ENCODE measurements around the gene ITGB6.

ITGB6 gene

DNA sequence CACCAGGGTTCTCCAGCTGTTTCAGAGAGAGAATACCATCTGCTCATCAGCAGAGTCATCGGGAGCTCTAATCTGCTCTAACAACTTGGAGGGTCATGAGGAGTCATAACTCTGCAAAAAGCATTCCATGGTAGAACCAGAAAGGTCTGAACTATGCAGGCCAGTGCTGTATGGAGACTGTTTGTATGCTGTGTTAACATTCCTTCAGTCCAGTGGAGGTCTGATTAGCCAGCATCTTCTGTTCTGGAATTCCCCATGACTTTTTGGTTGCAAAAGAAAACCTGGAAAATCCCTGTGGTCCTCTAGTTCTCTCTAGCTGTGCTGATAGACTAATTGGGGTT, 9.4 kb upstream of the ITGB6 start:
- H3K4me3 Mint-ChIP-seq: no peak overlapping the region
- no peak overlapping the region for H3K27ac Mint-ChIP-seq
- H3K36me3 Mint-ChIP-seq: no peaks in the 10 kb centered on the region
- DNase-seq: no peak
- peaks cover 7% of the 10 kb centered on the region for H3K4me1 Mint-ChIP-seq
- no peaks in the 10 kb centered on the region for H3K9me3 Mint-ChIP-seq
- peaks cover 8% of the 10 kb centered on the region for H3K27me3 Mint-ChIP-seq
- CTCF ChIA-PET: interaction anchor here (0.6 to 6.1 kb wide), 7 partner anchors 9 to 854 kb away, joined by 3 to 44 read pairs (median 4); partner anchors contain the start of gene ITGB6

DNA sequence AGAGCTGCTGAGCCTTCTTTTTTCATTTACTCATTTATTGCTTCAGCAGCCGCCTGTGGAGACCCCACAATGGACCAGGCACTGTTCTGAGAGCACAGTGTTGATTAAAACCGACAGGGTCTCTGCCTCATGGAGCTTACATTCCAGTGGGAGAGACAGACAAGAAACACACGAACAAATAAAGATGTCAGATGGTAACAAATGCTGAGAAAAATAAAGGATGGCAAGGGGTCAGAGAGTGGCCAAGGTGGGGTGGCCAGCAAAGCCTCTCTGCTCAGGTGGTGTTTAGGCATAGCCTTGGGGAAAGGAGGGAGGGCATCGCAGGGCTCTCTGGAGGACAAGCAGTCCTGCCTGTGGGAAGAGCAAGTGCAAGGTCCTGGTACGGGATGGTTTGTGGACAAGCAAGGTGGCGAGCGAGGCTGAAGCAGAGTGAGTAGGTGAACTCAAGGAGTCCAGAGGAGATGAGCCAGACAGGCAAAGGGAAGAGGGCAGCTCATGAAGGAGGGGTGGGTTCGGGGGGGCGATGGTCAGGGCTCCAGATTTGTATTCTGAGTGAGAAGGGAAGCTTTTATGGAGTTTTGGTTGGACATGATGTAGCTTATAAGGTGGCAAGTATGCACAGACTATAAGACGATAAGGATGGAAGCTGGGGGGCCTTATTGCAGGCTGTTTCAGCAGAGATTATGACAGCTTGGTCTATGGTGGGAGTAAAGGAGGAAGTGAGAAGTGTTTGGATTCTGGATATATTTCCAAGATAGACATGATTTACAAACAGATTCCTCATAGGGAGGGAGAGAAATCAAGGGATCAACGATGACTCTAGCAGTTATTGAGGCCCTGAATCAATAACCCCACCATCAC, 8.8 kb upstream of the ITGB6 start:
- peaks cover 5% of the 10 kb centered on the region for H3K27me3 Mint-ChIP-seq
- no peak overlapping the region for H3K27ac Mint-ChIP-seq
- peaks cover 7% of the 10 kb centered on the region for H3K4me1 Mint-ChIP-seq
- CTCF ChIA-PET: interaction anchor here (0.6 to 6.1 kb wide), 5 partner anchors 8 to 854 kb away, joined by 3 to 44 read pairs (median 7); no protein-coding TSS in a partner anchor
- no peaks in the 10 kb centered on the region for H3K36me3 Mint-ChIP-seq
- no peaks in the 10 kb centered on the region for H3K9me3 Mint-ChIP-seq
- no peak overlapping the region for H3K4me3 Mint-ChIP-seq
- no peak for DNase-seq

DNA sequence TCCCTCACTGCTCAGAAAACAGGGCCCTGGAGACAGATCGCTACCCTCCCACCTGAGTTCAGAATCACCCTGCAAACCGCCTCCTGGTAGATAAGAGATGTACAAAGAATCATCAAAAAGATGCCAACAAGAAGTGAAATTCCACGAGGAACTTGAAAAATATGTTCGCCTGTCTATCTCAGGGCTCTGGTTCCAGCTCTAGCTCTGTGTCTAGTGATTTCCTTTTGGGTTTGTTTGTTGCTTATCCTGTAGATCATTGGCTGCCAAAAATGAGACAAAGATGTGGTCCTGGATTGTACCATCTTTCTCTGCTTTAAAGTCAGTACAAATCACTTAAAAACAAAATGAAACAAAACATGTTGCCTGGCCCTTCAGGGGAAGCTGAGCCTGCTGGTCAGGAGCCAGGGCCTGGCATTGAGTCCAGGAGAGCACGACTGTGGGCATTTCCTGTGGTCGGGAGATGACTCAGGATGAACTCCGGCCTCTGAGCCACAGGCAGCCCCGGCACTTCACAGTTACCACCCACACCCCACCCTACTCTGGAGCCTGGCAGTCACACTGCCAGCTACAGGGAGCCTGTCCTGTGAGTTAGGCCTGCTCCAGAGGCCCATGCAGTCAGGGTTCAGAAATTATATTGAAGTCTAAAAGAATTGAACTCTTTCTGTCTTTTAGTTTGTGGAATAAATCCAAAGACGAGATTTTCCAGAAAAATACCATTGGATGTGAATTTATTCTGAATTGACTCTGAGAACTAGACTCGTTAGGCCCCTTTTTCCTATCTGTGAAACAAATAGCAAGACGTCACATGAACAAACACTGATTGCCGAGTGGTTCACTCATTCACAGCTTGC, 8.0 kb upstream of the ITGB6 start:
- CTCF ChIA-PET: interaction anchor here (0.6 to 6.1 kb wide), 3 partner anchors 13 to 99 kb away, joined by 3 to 44 read pairs (median 3); no protein-coding TSS in a partner anchor
- H3K4me1 Mint-ChIP-seq: peaks cover 7% of the 10 kb centered on the region
- H3K27ac Mint-ChIP-seq: no peak overlapping the region
- H3K36me3 Mint-ChIP-seq: no peaks in the 10 kb centered on the region
- H3K4me3 Mint-ChIP-seq: no peak overlapping the region
- no peak for DNase-seq
- no peaks in the 10 kb centered on the region for H3K9me3 Mint-ChIP-seq
- peaks cover 11% of the 10 kb centered on the region for H3K27me3 Mint-ChIP-seq

DNA sequence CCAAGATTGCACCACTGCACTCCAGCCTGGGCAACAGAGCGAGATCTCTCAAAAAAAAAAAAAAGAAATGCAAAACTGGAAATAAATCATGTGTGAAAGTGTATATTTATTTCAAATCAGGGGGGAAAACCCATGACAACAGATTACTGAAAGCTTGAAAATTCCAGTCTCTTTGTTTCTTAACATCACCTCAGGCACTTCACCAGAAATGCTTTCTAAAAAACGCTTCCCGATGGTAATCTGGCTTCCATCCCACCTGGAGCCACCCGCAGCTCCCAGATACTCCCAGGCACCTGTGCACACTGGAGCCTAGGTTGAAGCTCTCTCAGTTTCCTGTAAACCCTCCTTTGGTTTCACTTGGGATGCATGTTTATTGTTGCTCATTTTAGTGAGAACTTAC, 7.2 kb upstream of the ITGB6 start:
- DNase-seq: no peak
- Mint-ChIP-seq H3K36me3 (no peaks in the 10 kb centered on the region), H3K4me3 (no peak overlapping the region), H3K27me3 (peaks cover 11% of the 10 kb centered on the region), H3K27ac (no peak overlapping the region), H3K9me3 (no peaks in the 10 kb centered on the region), H3K4me1 (peaks cover 7% of the 10 kb centered on the region)
- CTCF ChIA-PET: interaction anchor here (0.6 to 6.1 kb wide), 3 partner anchors 14 to 98 kb away, joined by 3 to 44 read pairs (median 3); no protein-coding TSS in a partner anchor

DNA sequence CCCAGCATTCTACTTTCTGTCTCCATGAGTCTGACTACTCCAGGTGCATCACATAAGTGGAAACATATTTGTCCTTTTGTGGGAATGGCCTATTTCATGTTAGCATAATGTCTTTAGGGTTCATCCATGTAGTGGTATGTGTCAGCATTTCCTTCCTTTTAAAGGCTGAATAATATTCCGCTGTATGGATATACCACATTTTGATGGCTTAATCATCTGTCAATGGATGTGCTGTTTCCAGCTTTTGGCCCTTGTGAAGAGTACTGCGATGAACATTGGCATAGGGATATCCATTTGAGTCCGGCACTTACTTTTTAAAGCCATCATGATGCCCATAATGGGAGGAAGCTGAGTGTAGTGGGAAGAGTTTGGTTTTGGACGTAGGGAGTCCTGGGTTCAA, 6.4 kb upstream of the ITGB6 start:
- no peak overlapping the region for H3K4me3 Mint-ChIP-seq
- H3K36me3 Mint-ChIP-seq: no peaks in the 10 kb centered on the region
- peaks cover 7% of the 10 kb centered on the region for H3K4me1 Mint-ChIP-seq
- CTCF ChIA-PET: no interaction called here
- H3K27me3 Mint-ChIP-seq: peaks cover 6% of the 10 kb centered on the region
- DNase-seq: no peak
- H3K9me3 Mint-ChIP-seq: no peaks in the 10 kb centered on the region
- no peak overlapping the region for H3K27ac Mint-ChIP-seq

DNA sequence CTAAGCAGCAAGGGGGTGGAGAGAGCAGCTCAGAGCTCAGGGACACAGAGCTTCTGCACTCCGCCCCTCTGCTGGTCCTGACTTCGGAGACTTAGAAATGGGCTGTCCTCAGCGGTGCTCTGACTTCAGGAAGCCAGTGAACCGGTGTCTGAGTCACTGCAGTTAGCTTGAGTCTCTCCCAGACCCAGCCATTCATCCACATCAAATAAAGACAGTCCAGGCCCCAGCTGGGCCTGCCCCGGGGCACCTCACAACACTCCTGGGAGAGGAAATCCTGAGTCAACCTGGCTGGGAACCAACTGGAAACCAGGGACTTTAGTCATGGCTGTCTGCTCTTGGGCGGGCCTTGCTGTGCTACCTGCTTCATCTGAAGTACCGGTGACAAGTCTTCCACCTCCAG, 5.4 kb upstream of the ITGB6 start:
- Mint-ChIP-seq H3K4me1 (peaks cover 5% of the 10 kb centered on the region), H3K4me3 (no peak overlapping the region), H3K9me3 (no peaks in the 10 kb centered on the region), H3K36me3 (no peaks in the 10 kb centered on the region), H3K27me3 (peaks cover 10% of the 10 kb centered on the region), H3K27ac (no peak overlapping the region)
- no peak for DNase-seq
- CTCF ChIA-PET: no interaction called here

DNA sequence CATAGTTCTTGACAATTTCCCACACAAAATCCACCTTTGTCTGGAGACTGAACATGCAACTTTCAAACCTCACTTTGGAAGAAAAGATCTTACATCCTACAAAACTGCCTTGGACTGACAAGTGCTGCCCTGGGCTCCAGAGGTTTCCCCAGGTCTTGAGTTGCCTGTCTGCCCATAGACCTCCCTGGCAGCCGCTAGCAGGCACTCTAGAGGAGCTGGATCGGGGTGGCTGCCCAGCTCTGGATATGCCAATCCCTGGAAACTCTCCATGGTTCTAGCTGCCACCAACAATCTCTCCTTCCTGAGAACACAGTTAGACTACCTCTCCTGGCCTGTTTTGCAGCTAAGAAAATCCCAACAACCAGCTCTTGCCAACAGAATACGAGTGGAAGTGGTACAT, 3.4 kb upstream of the ITGB6 start:
- Mint-ChIP-seq H3K9me3 (no peaks in the 10 kb centered on the region), H3K27me3 (peaks cover 10% of the 10 kb centered on the region), H3K27ac (no peak overlapping the region), H3K4me1 (peaks cover 5% of the 10 kb centered on the region), H3K36me3 (no peaks in the 10 kb centered on the region), H3K4me3 (no peak overlapping the region)
- CTCF ChIA-PET: no interaction called here
- no peak for DNase-seq

DNA sequence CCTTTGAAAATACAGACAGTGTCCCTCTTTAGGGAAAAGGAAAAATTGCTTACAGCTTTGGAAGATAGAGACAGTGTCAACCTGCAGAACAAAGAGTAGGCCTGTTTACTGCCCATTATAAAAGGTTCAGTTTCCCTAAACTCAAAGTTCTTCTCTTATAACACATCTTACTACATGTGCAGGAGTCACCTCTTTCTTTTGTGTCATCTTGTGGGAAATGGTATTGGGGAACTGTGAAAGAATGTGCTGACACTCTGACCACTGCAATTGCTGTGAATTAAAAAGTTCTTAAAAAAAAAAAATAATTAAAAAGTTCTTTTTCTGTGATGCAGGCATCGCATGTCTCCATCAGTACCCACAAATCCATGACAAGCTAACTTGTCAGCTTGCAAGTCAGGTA, 2.9 kb upstream of the ITGB6 start:
- H3K9me3 Mint-ChIP-seq: no peaks in the 10 kb centered on the region
- no peak overlapping the region for H3K27ac Mint-ChIP-seq
- peaks cover 10% of the 10 kb centered on the region for H3K27me3 Mint-ChIP-seq
- no peak overlapping the region for H3K4me3 Mint-ChIP-seq
- H3K36me3 Mint-ChIP-seq: no peaks in the 10 kb centered on the region
- peaks cover 4% of the 10 kb centered on the region for H3K4me1 Mint-ChIP-seq
- no peak for DNase-seq
- CTCF ChIA-PET: no interaction called here

DNA sequence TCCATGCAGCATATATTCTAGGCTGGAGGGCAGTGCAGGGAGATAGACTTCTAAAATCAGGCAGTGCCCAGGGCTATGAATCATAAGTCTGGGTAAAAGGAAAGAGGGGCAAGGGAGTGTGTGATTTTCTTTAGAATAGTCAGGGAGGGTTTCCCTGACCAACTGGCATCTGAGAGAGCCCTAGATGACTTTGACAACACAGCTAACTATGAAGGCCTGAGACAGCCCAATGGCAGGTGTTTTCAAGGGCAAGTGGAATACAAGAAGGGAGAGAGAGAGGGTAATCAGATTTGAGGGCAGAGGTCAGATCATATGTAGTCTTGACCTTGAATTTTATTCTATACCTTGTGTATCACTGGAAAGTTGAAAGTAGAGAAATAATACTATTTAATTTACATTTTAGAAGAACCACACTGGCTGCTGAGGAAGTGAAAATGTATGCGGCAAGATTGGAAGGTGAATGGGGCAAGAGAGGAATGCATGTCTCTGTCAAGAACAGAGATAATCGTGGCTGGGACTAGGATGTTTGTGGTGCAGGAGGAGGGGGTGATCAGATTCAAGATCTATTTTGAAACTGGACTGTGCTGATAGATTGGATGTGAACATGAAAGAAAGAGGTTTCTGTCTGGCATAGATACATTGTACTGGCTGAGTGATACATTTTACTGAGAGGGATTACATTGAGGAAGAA, 1.9 kb upstream of the ITGB6 start:
- Mint-ChIP-seq H3K4me3 (no peak overlapping the region), H3K9me3 (no peaks in the 10 kb centered on the region), H3K27ac (no peak overlapping the region), H3K36me3 (no peaks in the 10 kb centered on the region), H3K4me1 (no peaks in the 10 kb centered on the region), H3K27me3 (peaks cover 13% of the 10 kb centered on the region)
- no peak for DNase-seq
- CTCF ChIA-PET: interaction anchor here (0.6 kb wide), 1 partner anchor 89 kb away, joined by 3 read pairs; no protein-coding TSS in a partner anchor

DNA sequence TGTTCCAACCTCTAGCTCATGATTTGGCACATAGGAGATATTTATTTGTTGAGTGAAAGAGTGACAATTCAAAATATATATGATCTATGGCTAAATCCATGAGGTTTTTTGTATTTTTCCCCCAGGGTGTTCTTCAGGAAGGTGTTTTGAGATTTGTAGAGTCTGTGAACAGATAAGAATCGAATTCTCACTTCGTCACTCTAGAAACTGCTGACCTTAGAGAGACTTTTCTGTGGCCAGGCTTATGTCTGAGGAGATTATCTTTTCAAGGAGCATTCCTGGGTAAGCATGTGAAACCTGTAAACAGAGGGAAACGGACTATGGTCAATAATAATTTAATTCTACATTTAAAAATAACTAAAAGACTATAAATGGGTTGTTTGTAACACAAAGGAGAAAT, 849 bp upstream of the ITGB6 start:
- Mint-ChIP-seq H3K4me3 (no peak overlapping the region), H3K4me1 (no peaks in the 10 kb centered on the region), H3K27ac (no peak overlapping the region), H3K27me3 (peaks cover 14% of the 10 kb centered on the region), H3K36me3 (no peaks in the 10 kb centered on the region), H3K9me3 (no peaks in the 10 kb centered on the region)
- CTCF ChIA-PET: interaction anchor here (0.6 kb wide), 1 partner anchor 8 kb away, joined by 3 read pairs; no protein-coding TSS in a partner anchor
- DNase-seq: no peak

DNA sequence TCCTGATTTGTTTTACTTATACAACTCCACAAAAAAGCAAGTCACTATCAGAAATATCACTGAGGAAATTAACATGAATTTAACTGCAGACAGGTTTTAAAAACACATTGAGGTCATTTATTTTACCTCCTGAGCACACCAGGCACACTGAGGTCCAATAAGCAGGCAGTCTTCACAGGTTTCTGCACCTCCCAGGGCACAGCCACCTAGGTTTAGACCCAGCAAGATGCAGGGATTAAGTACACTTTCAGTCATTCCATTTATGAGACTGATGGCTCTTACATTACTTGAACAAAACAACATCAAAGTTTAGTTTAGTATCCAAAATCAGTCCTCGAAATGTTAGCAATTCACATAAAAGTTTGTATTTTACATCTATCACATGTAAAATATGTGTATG, 1.0 kb downstream of the ITGB6 start:
- Mint-ChIP-seq H3K4me1 (peaks cover 10% of the 10 kb centered on the region), H3K27me3 (peaks cover 17% of the 10 kb centered on the region), H3K4me3 (no peak overlapping the region), H3K27ac (no peak overlapping the region), H3K9me3 (no peaks in the 10 kb centered on the region), H3K36me3 (no peaks in the 10 kb centered on the region)
- CTCF ChIA-PET: no interaction called here
- DNase-seq: no peak

DNA sequence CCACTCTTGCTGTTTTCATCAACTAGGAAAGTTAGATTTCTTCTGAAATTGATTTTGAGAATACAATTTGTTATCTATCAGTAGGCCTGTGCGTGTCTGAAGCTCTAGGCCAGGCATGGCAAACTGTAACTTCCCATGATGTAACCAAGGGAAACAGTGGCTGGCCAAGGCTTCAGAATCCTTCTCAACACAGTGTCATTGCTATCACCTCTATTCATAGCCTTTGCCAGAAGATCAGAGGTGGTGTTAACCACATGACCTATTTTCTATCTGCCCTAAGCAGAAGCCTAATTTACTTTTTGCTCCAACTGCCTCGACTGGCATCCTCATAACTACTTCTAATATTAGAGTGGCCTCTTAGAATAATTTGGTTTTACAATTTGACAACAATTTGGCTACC, 2.5 kb downstream of the ITGB6 start:
- DNase-seq: no peak
- no peak overlapping the region for H3K4me3 Mint-ChIP-seq
- CTCF ChIA-PET: no interaction called here
- H3K4me1 Mint-ChIP-seq: peaks cover 10% of the 10 kb centered on the region
- H3K9me3 Mint-ChIP-seq: no peaks in the 10 kb centered on the region
- no peaks in the 10 kb centered on the region for H3K36me3 Mint-ChIP-seq
- no peak overlapping the region for H3K27ac Mint-ChIP-seq
- H3K27me3 Mint-ChIP-seq: peaks cover 11% of the 10 kb centered on the region

DNA sequence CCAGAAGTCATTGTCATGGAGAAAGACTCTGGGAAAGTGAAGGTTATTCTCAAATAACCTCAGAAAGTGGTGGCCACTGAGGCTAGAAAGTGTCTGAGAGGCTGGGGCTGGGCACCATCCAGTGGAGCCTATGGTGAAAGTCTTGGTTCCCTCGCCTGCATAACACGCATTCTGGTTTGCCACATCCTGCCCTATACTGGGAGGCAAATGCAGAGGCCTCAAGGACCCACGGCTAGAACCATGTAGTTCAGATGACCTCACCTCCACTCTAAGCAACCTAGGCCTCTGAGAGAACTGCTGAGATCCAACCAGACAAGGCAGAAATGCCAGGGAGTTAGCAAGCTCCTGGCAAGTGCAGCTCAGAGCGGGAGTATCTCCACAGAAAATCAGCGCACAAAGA, 5.1 kb downstream of the ITGB6 start:
- Mint-ChIP-seq H3K9me3 (no peaks in the 10 kb centered on the region), H3K27ac (no peak overlapping the region), H3K4me1 (peaks cover 10% of the 10 kb centered on the region), H3K36me3 (no peaks in the 10 kb centered on the region), H3K27me3 (peaks cover 11% of the 10 kb centered on the region), H3K4me3 (no peak overlapping the region)
- CTCF ChIA-PET: interaction anchor here (1.9 to 2.3 kb wide), 2 partner anchors 15 to 85 kb away, joined by 7 read pairs; no protein-coding TSS in a partner anchor
- DNase-seq: peak; percentile 32

DNA sequence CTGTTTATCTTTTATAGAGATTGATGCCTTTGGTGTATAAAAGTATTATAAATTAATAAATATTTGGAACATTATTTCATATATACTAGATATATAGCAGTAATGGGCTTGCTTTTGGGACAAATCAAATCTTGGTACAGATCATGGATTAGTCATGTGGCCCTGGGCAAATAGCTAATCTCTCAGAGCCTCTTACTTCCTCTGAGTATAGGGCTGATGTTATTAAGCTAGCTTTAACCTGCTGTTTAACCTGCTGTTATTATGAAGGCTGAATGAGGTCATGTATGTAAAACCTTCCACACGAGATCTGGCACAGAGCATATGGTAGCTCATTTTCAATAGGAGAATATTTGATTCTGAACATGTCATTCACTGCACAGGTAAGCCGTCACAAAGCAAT, 5.7 kb downstream of the ITGB6 start:
- Mint-ChIP-seq H3K36me3 (no peaks in the 10 kb centered on the region), H3K27ac (no peak overlapping the region), H3K27me3 (peaks cover 11% of the 10 kb centered on the region), H3K4me1 (peaks cover 10% of the 10 kb centered on the region), H3K9me3 (no peaks in the 10 kb centered on the region), H3K4me3 (no peak overlapping the region)
- CTCF ChIA-PET: interaction anchor here (0.8 to 2.3 kb wide), 3 partner anchors 15 to 84 kb away, joined by 3 to 7 read pairs (median 7); no protein-coding TSS in a partner anchor
- no peak for DNase-seq
